Left lung (tissue), 10 donors: ENCODE data around the gene ID2. TPM values are rescaled to one million over a fixed set of nuclear protein-coding genes. Genes with fewer than 3 reads are reported as not detected.

Experiments
- ATAC-seq: fragments of 200-7000 bp; cut with Tn5 transposase; one replicate; pipeline ENCODE4 v1.9.1; 2020; ENCODE audit warnings: moderate library complexity
- DNase-seq, 4 donors: peaks; one replicate each; pipeline ENCODE4 v3.0.0-alpha.2; 2013 to 2020
- H3K27ac ChIP-seq, 2 donors: fragments of 200-600 bp; sonication (generic) in 1 of 2; one replicate each; pipeline versions ENCODE4 v1.5.0 to v1.8.0; 2020 to 2021
- H3K27me3 ChIP-seq, 2 donors: fragments of 200-600 bp; sonication (generic) in 1 of 2; one replicate each; pipeline versions ENCODE4 v1.5.0 to v1.8.0; 2020 to 2021
- H3K36me3 ChIP-seq, 2 donors: fragments of 200-600 bp; sonication (generic) in 1 of 2; one replicate each; pipeline versions ENCODE4 v1.5.0 to v1.8.0; 2020 to 2021
- H3K4me1 ChIP-seq, 2 donors: fragments of 200-600 bp; one replicate each; pipeline ENCODE4 v1.8.0; 2021
- H3K4me3 ChIP-seq, 2 donors: fragments of 200-600 bp; sonication (generic) in 1 of 2; one replicate each; pipeline versions ENCODE4 v1.5.0 to v1.8.0; 2020 to 2021; ENCODE audit warnings: mild to moderate bottlenecking in 1 of 2
- H3K9me3 ChIP-seq, 2 donors: fragments of 200-600 bp; sonication (generic) in 1 of 2; one replicate each; pipeline versions ENCODE4 v1.5.0 to v1.8.0; 2020 to 2021
- CTCF ChIP-seq, 2 donors: fragments of 200-600 bp; sonication (generic) in 1 of 2; IDR thresholded peaks; one replicate each; pipeline versions ENCODE4 v1.5.0 to v1.8.0; 2021; ENCODE audit warnings: antibody characterized with exemption in 2 of 2
- intact Hi-C, 2 donors: fragments of 100-400 bp; cut with DNase I; formaldehyde crosslinking; loops; one replicate each; pipeline versions ENCODE4 v1.11.2 to v1.14.2; 2022
- polyA plus RNA-seq, 6 donors: library from polyadenylated mRNA; unstranded; fragments of 120-200 nt; gene quantifications; one replicate each; pipeline ENCODE4 v1.2.1, GENCODE V29; 2013; ENCODE audit not compliant: insufficient read length in 6 of 6
- total RNA-seq, 2 donors: library from RNA; stranded (reverse); fragmentation: NEBNext Ultra II Directional; extraction: Animal tissue kit (Norgen Biotek cat#: 25700); gene quantifications; one replicate each; pipeline ENCODE4 v1.2.1, GENCODE V29; 2021
- donor health status: DM: no; HTN: yes; CAD: no.
- donor health status: DM: no; HTN: no; CAD: no.

ID2 gene
- total and polyA plus RNA-seq, 8 donors: 67.5 to 499 (median 347) TPM

DNA sequence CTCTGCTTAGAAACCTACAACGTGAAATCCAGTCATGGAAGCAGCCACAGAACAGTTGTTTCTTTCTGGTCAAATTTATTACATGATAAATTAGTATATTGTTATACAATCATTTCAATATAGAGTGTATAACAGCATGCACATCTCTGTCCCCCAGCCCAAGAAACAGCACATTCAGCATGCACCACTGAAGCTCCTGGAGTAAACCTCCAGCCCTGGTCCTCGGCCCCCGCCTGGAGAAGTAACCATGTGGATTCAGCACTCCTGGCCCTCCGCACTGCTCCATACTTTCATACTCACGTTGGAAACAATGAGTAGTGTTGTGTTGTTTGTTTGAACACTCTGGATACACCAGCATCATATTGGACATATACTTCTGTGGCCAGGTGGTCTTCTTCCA is 15.3 kb upstream of the ID2 start:
- DNase-seq: no peak
- intact Hi-C loops: no loop called here
- Histone ChIP-seq H3K27ac (no peak overlapping the region), H3K4me3 (no peak overlapping the region), H3K4me1 (no peaks in the 10 kb centered on the region), H3K9me3 (no peaks in the 10 kb centered on the region), H3K27me3 (no peaks in the 10 kb centered on the region), H3K36me3 (no peaks in the 10 kb centered on the region)
- no peak for ATAC-seq
- TF ChIP-seq CTCF (IDR thresholded peaks at IDR 0.05): no peak

- Histone ChIP-seq H3K9me3 (no peaks in the 10 kb centered on the region), H3K27me3 (no peaks in the 10 kb centered on the region), H3K4me3 (no peak overlapping the region), H3K4me1 (no peaks in the 10 kb centered on the region), H3K36me3 (no peaks in the 10 kb centered on the region), H3K27ac (no peak overlapping the region)
- ATAC-seq (no peak), DNase-seq (no peak)
- TF ChIP-seq CTCF (IDR thresholded peaks at IDR 0.05): no peak
- intact Hi-C loops: no loop called here
These were observed 13.9 kb upstream of the ID2 start for GRCh38 chr2:8667896-8668512.

DNA sequence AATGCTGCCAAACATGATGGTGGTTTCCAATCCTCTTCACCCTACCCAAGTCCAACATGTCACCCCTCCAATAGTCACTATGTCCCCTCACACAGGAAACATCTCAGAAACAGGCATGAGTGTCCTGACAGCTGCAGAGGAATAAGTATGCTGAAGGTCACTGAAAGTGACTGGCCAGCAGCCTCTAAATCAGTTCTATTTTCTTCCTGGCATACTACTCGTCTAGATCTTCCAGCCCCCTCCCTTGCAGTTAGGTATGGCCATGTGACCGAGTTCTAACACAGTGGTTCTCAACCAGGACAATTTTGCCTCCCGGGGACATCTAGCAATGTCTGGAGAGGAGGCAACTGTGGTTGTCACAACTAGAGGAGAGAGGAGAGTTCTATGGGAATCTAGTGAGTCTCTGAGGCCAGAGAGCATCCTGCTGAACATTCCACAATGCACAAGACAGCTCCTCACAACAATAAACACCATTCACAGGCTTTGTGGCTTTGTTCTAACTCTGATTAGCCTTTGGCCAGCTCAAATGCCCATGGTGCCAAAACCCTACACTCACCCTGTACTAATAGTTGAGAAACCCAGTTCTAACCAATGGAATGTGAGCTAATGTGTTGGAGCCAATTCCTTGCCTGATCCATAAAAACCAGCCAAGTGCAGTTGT is 12.6 kb upstream of the ID2 start:
- intact Hi-C loops: no loop called here
- TF ChIP-seq CTCF (IDR thresholded peaks at IDR 0.05): no peak
- Histone ChIP-seq H3K27ac (no peak overlapping the region), H3K9me3 (peaks cover 0 to 6% of the 10 kb centered on the region in 2 donors), H3K4me3 (no peak overlapping the region), H3K36me3 (no peaks in the 10 kb centered on the region), H3K4me1 (no peaks in the 10 kb centered on the region), H3K27me3 (no peaks in the 10 kb centered on the region)
- DNase-seq (no peak), ATAC-seq (no peak)

- TF ChIP-seq CTCF (IDR thresholded peaks at IDR 0.05): no peak
- Histone ChIP-seq H3K27ac (no peak overlapping the region), H3K9me3 (peaks cover 0 to 12% of the 10 kb centered on the region in 2 donors), H3K36me3 (no peaks in the 10 kb centered on the region), H3K4me1 (no peaks in the 10 kb centered on the region), H3K4me3 (no peak overlapping the region), H3K27me3 (peaks cover 0 to 9% of the 10 kb centered on the region in 2 donors)
- ATAC-seq (no peak), DNase-seq (no peak)
- intact Hi-C loops: no loop called here
These were observed 11.3 kb upstream of the ID2 start for GRCh38 chr2:8670580-8670979.

DNA sequence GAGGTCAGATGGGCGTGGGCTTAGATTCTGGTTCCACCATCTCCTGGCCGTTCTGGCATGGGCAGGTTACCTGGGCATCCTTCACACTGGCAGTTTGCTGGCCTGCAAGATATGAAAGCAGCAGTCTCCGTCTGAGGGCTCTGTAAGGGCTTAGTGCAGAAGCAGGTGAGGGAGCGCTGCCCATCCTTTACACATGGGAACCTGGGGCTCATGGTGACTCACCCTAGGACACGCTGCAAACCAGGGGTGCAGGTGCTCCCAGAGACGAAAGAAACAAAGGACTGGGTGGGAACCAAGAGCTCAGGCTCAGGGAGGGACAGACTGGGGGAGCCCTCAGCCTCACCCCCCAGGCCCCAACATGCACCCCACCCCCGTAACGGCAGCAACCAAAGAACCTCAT is 10.7 kb upstream of the ID2 start:
- H3K36me3 ChIP-seq: no peaks in the 10 kb centered on the region
- peaks cover 0 to 12% of the 10 kb centered on the region in 2 donors for H3K9me3 ChIP-seq
- H3K4me3 ChIP-seq: no peak overlapping the region
- H3K4me1 ChIP-seq: peaks cover 3% of the 10 kb centered on the region in 2 donors
- H3K27ac ChIP-seq: no peak overlapping the region
- ATAC-seq: no peak
- no peak for TF ChIP-seq CTCF (IDR thresholded peaks at IDR 0.05)
- peaks cover 0 to 15% of the 10 kb centered on the region in 2 donors for H3K27me3 ChIP-seq
- DNase-seq: no peak
- intact Hi-C loops: no loop called here
